Nephron (organoid): ENCODE results near the gene RAD18.
A peak's percentile ranks its signal among the peaks of the same experiment; 100 is the strongest.

Experiments
- H3K27ac Mint-ChIP-seq, 3 experiments: 2 replicates each; pipeline ENCODE4 v1.8.0; 2020; ENCODE audit warnings: mixed read lengths in 3 of 3, mild to moderate bottlenecking in 2 of 3, moderate library complexity in 1 of 3
- H3K27me3 Mint-ChIP-seq: 2 replicates; pipeline ENCODE4 v1.8.0; 2021; ENCODE audit warnings: low read depth, mild to moderate bottlenecking, moderate library complexity, mixed read lengths
- H3K36me3 Mint-ChIP-seq: 2 replicates; pipeline ENCODE4 v1.8.0; 2020; ENCODE audit warnings: low read depth, mixed read lengths
- H3K4me1 Mint-ChIP-seq: 2 replicates; pipeline ENCODE4 v1.8.0; 2020; ENCODE audit warnings: mixed read lengths
- H3K4me3 Mint-ChIP-seq, 3 experiments: 2 replicates each; pipeline ENCODE4 v1.8.0; 2020; ENCODE audit warnings: mild to moderate bottlenecking in 3 of 3, mixed read lengths in 3 of 3, moderate library complexity in 2 of 3
- H3K9me3 Mint-ChIP-seq: 2 replicates; pipeline ENCODE4 v1.8.0; 2020; ENCODE audit warnings: mixed read lengths
- CTCF ChIP-seq, 3 experiments: fragments of 200-600 bp; sonication (generic); IDR thresholded peaks; one replicate each; pipeline ENCODE4 v1.5.0; 2021; ENCODE audit warnings: antibody characterized with exemption in 3 of 3; ENCODE audit not compliant: unreplicated experiment in 3 of 3

RAD18 gene

GRCh38 chr3:8968375-8968882 is 5.2 kb upstream of the RAD18 start:
- Mint-ChIP-seq H3K27ac (no peak overlapping the region), H3K27me3 (peaks cover 25% of the 10 kb centered on the region), H3K9me3 (no peaks in the 10 kb centered on the region), H3K4me3 (no peak overlapping the region), H3K36me3 (no peaks in the 10 kb centered on the region), H3K4me1 (peaks cover 6% of the 10 kb centered on the region)
- no peak for TF ChIP-seq CTCF (IDR thresholded peaks at IDR 0.05; ENCODE audit: unreplicated experiment in 3 of 3)

GRCh38 chr3:8967553-8967952 is 4.3 kb upstream of the RAD18 start:
- no peak for TF ChIP-seq CTCF (IDR thresholded peaks at IDR 0.05; ENCODE audit: unreplicated experiment in 3 of 3)
- H3K4me1 Mint-ChIP-seq: peaks cover 11% of the 10 kb centered on the region
- H3K36me3 Mint-ChIP-seq: no peaks in the 10 kb centered on the region
- H3K27ac Mint-ChIP-seq: no peak overlapping the region
- no peaks in the 10 kb centered on the region for H3K9me3 Mint-ChIP-seq
- peaks cover 24% of the 10 kb centered on the region for H3K27me3 Mint-ChIP-seq
- H3K4me3 Mint-ChIP-seq: no peak overlapping the region

GRCh38 chr3:8966820-8967348 is 3.6 kb upstream of the RAD18 start:
- Mint-ChIP-seq H3K27ac (no peak overlapping the region), H3K4me1 (peaks cover 14% of the 10 kb centered on the region), H3K4me3 (no peak overlapping the region), H3K36me3 (no peaks in the 10 kb centered on the region), H3K27me3 (peaks cover 20% of the 10 kb centered on the region), H3K9me3 (no peaks in the 10 kb centered on the region)
- TF ChIP-seq CTCF (IDR thresholded peaks at IDR 0.05; ENCODE audit: unreplicated experiment in 3 of 3): no peak

GRCh38 chr3:8966150-8966819 is 3.0 kb upstream of the RAD18 start:
- H3K4me1 Mint-ChIP-seq: peaks cover 20% of the 10 kb centered on the region
- peaks cover 20% of the 10 kb centered on the region for H3K27me3 Mint-ChIP-seq
- no peaks in the 10 kb centered on the region for H3K36me3 Mint-ChIP-seq
- no peaks in the 10 kb centered on the region for H3K9me3 Mint-ChIP-seq
- no peak for TF ChIP-seq CTCF (IDR thresholded peaks at IDR 0.05; ENCODE audit: unreplicated experiment in 3 of 3)
- H3K27ac Mint-ChIP-seq: no peak overlapping the region
- H3K4me3 Mint-ChIP-seq: no peak overlapping the region

- Mint-ChIP-seq H3K4me3 (peak overlapping the region; percentile 89 to 97 (median 91)), H3K27ac (peak overlapping the region; percentile 26 to 81 (median 80)), H3K4me1 (peaks cover 25% of the 10 kb centered on the region), H3K36me3 (no peaks in the 10 kb centered on the region), H3K27me3 (peaks cover 15% of the 10 kb centered on the region), H3K9me3 (no peaks in the 10 kb centered on the region)
- no peak for TF ChIP-seq CTCF (IDR thresholded peaks at IDR 0.05; ENCODE audit: unreplicated experiment in 3 of 3)
Measured at GRCh38 chr3:8964436-8965370, 1.4 kb upstream of the RAD18 start.
